SK-N-SH treated with all-trans-retinoic acid at 6 μM for 48 hours (cell line): ENCODE measurements around the gene SNX18.

Experiments
- ATAC-seq: fragments of 200-7000 bp; cut with Tn5 transposase; 3 replicates; pipeline ENCODE4 v1.9.1; 2020; ENCODE audit warnings: mild to moderate bottlenecking, moderate library complexity
- ARNTL ChIP-seq: fragments of 450-650 bp; formaldehyde crosslinking; IDR thresholded peaks from 2 replicates; pipeline ENCODE4 v1.5.0; 2020; ENCODE audit warnings: low read depth, mild to moderate bottlenecking, moderate library complexity, borderline replicate concordance
- CREB5 ChIP-seq: fragments of 250-450 bp; sonication (Bioruptor Pico); IDR thresholded peaks from 2 replicates; pipeline ENCODE4 v1.5.1; 2020; ENCODE audit warnings: low read depth, mild to moderate bottlenecking, moderate library complexity
- CSRNP3 ChIP-seq: fragments of 250-450 bp; sonication (Bioruptor Pico); IDR thresholded peaks from 2 replicates; pipeline ENCODE4 v1.5.1; 2021; ENCODE audit warnings: mild to moderate bottlenecking, moderate library complexity
- ESRRG ChIP-seq: fragments of 250-450 bp; sonication (Bioruptor Pico); IDR thresholded peaks from 2 replicates; pipeline ENCODE4 v1.6.1; 2021; ENCODE audit warnings: mild to moderate bottlenecking
- GLIS3 ChIP-seq: fragments of 250-450 bp; sonication (Bioruptor Pico); IDR thresholded peaks from 2 replicates; pipeline ENCODE4 v1.5.0; 2020; ENCODE audit warnings: mild to moderate bottlenecking, moderate library complexity
- OSR1 ChIP-seq: fragments of 250-450 bp; sonication (Bioruptor Pico); IDR thresholded peaks from 2 replicates; pipeline ENCODE4 v1.8.0; 2022; ENCODE audit warnings: moderate library complexity, mild to moderate bottlenecking, inconsistent platforms
- PPARA ChIP-seq: fragments of 250-450 bp; sonication (Bioruptor Pico); IDR thresholded peaks from 2 replicates; pipeline ENCODE4 v1.5.0; 2020; ENCODE audit warnings: mild to moderate bottlenecking, borderline replicate concordance
- RARB ChIP-seq: fragments of 250-450 bp; sonication (Bioruptor Pico); IDR thresholded peaks from 2 replicates; pipeline ENCODE4 v1.8.0; 2021; ENCODE audit warnings: mild to moderate bottlenecking, moderate library complexity
- SNAI2 ChIP-seq: fragments of 250-450 bp; sonication (Bioruptor Pico); IDR thresholded peaks from 2 replicates; pipeline ENCODE4 v1.5.0; 2020; ENCODE audit warnings: mild to moderate bottlenecking, moderate library complexity
- ZFP3 ChIP-seq: fragments of 250-450 bp; sonication (Bioruptor Pico); IDR thresholded peaks from 2 replicates; pipeline ENCODE4 v1.5.0; 2020; ENCODE audit warnings: mild to moderate bottlenecking, moderate library complexity
- ZNF70 ChIP-seq: fragments of 450-650 bp; formaldehyde crosslinking; IDR thresholded peaks from 2 replicates; pipeline ENCODE4 v1.5.0; 2020; ENCODE audit warnings: mild to moderate bottlenecking, moderate library complexity
- TF ChIP-seq, protein P1 (sequence below): fragments of 250-450 bp; sonication (Bioruptor Pico); IDR thresholded peaks from 2 replicates; pipeline ENCODE4 v1.5.0; 2020; ENCODE audit warnings: mild to moderate bottlenecking, moderate library complexity
- TF ChIP-seq, protein P2 (sequence below): fragments of 250-450 bp; sonication (Bioruptor Pico); IDR thresholded peaks from 2 replicates; pipeline ENCODE4 v1.8.0; 2020; ENCODE audit warnings: mild to moderate bottlenecking, moderate library complexity, borderline replicate concordance
- TF ChIP-seq, protein P3 (sequence below): fragments of 250-450 bp; sonication (Bioruptor Pico); IDR thresholded peaks from 2 replicates; pipeline ENCODE4 v1.8.0; 2021; ENCODE audit warnings: low read depth, mild to moderate bottlenecking, moderate library complexity, borderline replicate concordance

Gene SNX18

GRCh38 chr5:54579591-54580295 lies 62.2 kb downstream of the SNX18 start (continued):
- TF ChIP-seq, protein P1, sequence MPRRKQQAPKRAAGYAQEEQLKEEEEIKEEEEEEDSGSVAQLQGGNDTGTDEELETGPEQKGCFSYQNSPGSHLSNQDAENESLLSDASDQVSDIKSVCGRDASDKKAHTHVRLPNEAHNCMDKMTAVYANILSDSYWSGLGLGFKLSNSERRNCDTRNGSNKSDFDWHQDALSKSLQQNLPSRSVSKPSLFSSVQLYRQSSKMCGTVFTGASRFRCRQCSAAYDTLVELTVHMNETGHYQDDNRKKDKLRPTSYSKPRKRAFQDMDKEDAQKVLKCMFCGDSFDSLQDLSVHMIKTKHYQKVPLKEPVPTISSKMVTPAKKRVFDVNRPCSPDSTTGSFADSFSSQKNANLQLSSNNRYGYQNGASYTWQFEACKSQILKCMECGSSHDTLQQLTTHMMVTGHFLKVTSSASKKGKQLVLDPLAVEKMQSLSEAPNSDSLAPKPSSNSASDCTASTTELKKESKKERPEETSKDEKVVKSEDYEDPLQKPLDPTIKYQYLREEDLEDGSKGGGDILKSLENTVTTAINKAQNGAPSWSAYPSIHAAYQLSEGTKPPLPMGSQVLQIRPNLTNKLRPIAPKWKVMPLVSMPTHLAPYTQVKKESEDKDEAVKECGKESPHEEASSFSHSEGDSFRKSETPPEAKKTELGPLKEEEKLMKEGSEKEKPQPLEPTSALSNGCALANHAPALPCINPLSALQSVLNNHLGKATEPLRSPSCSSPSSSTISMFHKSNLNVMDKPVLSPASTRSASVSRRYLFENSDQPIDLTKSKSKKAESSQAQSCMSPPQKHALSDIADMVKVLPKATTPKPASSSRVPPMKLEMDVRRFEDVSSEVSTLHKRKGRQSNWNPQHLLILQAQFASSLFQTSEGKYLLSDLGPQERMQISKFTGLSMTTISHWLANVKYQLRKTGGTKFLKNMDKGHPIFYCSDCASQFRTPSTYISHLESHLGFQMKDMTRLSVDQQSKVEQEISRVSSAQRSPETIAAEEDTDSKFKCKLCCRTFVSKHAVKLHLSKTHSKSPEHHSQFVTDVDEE: no peak
- TF ChIP-seq PPARA (CRISPR knock-in tag): no peak

DNA sequence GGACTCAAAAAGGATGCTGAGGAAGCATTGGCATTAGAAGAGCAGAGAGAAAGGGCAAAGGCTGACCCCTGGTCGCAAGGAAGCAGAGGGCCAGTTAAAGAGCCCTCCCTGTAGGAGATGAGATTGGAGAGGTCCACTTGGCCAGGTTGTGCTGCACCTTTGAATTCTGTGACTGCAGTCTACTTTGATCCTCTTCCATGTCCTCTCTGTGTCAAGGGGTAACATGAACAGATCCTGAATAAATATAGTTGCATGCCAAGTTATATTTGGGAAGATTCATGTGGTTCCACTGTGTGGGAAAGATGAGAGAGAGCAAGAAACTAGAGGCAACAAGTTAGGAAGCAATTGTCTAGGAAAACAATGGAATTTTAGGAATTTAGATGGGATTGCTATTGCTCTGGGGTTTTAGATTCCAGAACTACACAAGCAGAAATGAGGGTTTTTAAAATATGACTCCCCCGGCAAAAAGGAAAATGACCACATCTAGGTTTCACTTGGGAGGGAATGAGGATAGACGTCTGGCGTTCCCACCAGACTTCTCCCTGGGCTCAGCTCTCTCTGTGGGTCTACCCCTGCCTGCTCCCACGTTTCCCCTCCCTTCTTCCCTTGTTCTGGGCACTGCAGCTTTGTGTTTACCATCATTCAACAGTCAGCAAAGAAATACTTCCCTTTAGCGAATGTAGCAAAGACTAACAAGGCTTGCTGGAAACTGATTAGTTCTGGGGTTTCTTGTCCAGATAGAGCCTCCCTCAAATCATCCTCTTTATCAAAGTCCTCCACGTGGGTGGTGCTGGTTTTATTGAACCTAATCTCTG lies 63.6 kb downstream of the SNX18 start:
- no peak for ATAC-seq
- no peak for TF ChIP-seq ARNTL (CRISPR knock-in tag)
- TF ChIP-seq OSR1: no peak
- no peak for TF ChIP-seq SNAI2 (CRISPR knock-in tag)
- no peak for TF ChIP-seq GLIS3 (CRISPR knock-in tag)
- TF ChIP-seq RARB (CRISPR knock-in tag): no peak
- no peak for TF ChIP-seq ZFP3 (CRISPR knock-in tag)
- TF ChIP-seq, protein P1: no peak
- no peak for TF ChIP-seq ZNF70
- no peak for TF ChIP-seq CSRNP3 (CRISPR knock-in tag)
- TF ChIP-seq CREB5: no peak
- TF ChIP-seq ESRRG (CRISPR knock-in tag): no peak
- TF ChIP-seq, protein P2, sequence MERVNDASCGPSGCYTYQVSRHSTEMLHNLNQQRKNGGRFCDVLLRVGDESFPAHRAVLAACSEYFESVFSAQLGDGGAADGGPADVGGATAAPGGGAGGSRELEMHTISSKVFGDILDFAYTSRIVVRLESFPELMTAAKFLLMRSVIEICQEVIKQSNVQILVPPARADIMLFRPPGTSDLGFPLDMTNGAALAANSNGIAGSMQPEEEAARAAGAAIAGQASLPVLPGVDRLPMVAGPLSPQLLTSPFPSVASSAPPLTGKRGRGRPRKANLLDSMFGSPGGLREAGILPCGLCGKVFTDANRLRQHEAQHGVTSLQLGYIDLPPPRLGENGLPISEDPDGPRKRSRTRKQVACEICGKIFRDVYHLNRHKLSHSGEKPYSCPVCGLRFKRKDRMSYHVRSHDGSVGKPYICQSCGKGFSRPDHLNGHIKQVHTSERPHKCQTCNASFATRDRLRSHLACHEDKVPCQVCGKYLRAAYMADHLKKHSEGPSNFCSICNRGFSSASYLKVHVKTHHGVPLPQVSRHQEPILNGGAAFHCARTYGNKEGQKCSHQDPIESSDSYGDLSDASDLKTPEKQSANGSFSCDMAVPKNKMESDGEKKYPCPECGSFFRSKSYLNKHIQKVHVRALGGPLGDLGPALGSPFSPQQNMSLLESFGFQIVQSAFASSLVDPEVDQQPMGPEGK: no peak
- TF ChIP-seq, protein P3, sequence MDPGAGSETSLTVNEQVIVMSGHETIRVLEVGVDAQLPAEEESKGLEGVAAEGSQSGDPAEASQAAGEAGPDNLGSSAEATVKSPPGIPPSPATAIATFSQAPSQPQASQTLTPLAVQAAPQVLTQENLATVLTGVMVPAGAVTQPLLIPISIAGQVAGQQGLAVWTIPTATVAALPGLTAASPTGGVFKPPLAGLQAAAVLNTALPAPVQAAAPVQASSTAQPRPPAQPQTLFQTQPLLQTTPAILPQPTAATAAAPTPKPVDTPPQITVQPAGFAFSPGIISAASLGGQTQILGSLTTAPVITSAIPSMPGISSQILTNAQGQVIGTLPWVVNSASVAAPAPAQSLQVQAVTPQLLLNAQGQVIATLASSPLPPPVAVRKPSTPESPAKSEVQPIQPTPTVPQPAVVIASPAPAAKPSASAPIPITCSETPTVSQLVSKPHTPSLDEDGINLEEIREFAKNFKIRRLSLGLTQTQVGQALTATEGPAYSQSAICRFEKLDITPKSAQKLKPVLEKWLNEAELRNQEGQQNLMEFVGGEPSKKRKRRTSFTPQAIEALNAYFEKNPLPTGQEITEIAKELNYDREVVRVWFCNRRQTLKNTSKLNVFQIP (CRISPR knock-in tag): no peak

DNA sequence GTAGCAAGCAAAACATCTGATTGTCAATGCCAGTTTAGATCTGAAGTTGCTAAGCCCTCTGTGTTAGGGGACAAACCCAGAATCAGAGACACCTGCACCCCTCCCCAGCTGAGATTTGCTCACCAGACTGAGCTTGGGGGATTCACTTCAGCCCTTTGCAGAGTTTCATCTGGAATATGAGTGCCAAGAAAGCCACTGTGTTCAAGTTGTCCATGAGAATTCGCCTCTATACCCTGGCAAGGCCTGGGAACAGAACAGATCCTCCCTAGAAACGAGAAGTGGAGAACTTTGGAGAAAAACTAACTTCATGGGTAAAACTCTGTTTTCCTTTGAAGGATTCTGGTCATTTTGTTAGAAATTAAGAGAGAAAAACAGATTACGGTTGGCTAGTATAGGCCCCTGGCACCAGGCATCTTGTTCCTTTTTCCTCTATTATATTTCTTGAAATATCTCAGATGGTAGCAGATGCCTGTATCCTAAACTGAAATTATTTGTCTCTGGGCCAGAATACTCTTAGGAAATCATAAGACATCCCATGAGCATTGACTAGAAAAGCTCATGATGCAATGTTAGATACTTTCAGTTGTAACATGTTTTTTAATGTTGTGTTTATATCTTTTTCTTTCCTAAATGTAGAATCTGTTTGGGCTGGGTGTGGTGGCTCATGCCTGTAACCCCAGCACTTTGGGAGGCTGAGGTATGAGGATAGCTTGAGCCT lies 64.4 kb downstream of the SNX18 start:
- ATAC-seq: no peak
- TF ChIP-seq CREB5: no peak
